ENCODE results near the gene ZBTB20. TPM values are rescaled to one million over a fixed set of nuclear protein-coding genes. Genes with fewer than 3 reads are reported as not detected.

Gene ZBTB20
- total RNA-seq, 1 donor from 2014 or later = 3.9 TPM

- H3K27me3 ChIP-seq (ENCODE audit: control insufficient read depth, insufficient read depth, low read length) = no peaks in the 10 kb centered on the region
- H3K4me3 ChIP-seq (ENCODE audit: low read depth, low read length) = no peak overlapping the region
- no peaks in the 10 kb centered on the region for H3K36me3 ChIP-seq (ENCODE audit: control insufficient read depth, insufficient read depth, low read length)
- no peak for TF ChIP-seq CTCF (IDR thresholded peaks at IDR 0.05; ENCODE audit: insufficient read depth, low read length, severe bottlenecking)
- FAIRE-seq (no peak), DNase-seq (ENCODE audit: low read depth) (no peak)
These were observed 719.6 kb downstream of the ZBTB20 start for GRCh38 chr3:114427285-114428043.

- H3K4me3 ChIP-seq (ENCODE audit: low read depth, low read length) = no peak overlapping the region
- H3K36me3 ChIP-seq (ENCODE audit: control insufficient read depth, insufficient read depth, low read length) = no peaks in the 10 kb centered on the region
- FAIRE-seq = no peak
- TF ChIP-seq CTCF (IDR thresholded peaks at IDR 0.05; ENCODE audit: insufficient read depth, low read length, severe bottlenecking) = no peak
- H3K27me3 ChIP-seq (ENCODE audit: control insufficient read depth, insufficient read depth, low read length) = no peaks in the 10 kb centered on the region
- no peak for DNase-seq (ENCODE audit: low read depth)
These were observed 722.8 kb downstream of the ZBTB20 start for GRCh38 chr3:114424337-114424736.

- TF ChIP-seq CTCF (IDR thresholded peaks at IDR 0.05; ENCODE audit: insufficient read depth, low read length, severe bottlenecking) = no peak
- Histone ChIP-seq H3K36me3 (ENCODE audit: control insufficient read depth, insufficient read depth, low read length) (no peaks in the 10 kb centered on the region), H3K4me3 (ENCODE audit: low read depth, low read length) (no peak overlapping the region), H3K27me3 (ENCODE audit: control insufficient read depth, insufficient read depth, low read length) (no peaks in the 10 kb centered on the region)
- DNase-seq (ENCODE audit: low read depth) (no peak), FAIRE-seq (no peak)
These were observed 725.9 kb downstream of the ZBTB20 start for GRCh38 chr3:114421204-114421603.

GRCh38 chr3:114420072-114420471 lies 727.0 kb downstream of the ZBTB20 start:
- H3K27me3 ChIP-seq (ENCODE audit: control insufficient read depth, insufficient read depth, low read length) = no peaks in the 10 kb centered on the region
- no peak for FAIRE-seq
- no peak for TF ChIP-seq CTCF (IDR thresholded peaks at IDR 0.05; ENCODE audit: insufficient read depth, low read length, severe bottlenecking)

GRCh38 chr3:114418724-114419543 lies 728.2 kb downstream of the ZBTB20 start:
- no peaks in the 10 kb centered on the region for H3K27me3 ChIP-seq (ENCODE audit: control insufficient read depth, insufficient read depth, low read length)
- FAIRE-seq = no peak
- H3K36me3 ChIP-seq (ENCODE audit: control insufficient read depth, insufficient read depth, low read length) = no peaks in the 10 kb centered on the region
- no peak overlapping the region for H3K4me3 ChIP-seq (ENCODE audit: low read depth, low read length)
- TF ChIP-seq CTCF (IDR thresholded peaks at IDR 0.05; ENCODE audit: insufficient read depth, low read length, severe bottlenecking) = peak; percentile 65
- peak; percentile 80 for DNase-seq (ENCODE audit: low read depth)

More at GRCh38 chr3:114420072-114420471, 727.0 kb downstream of the ZBTB20 start:
- Histone ChIP-seq H3K36me3 (ENCODE audit: control insufficient read depth, insufficient read depth, low read length) (no peaks in the 10 kb centered on the region), H3K4me3 (ENCODE audit: low read depth, low read length) (no peak overlapping the region)
- DNase-seq (ENCODE audit: low read depth) = no peak
